Measurements from ENCODE around the gene KCNMA1.

DNA sequence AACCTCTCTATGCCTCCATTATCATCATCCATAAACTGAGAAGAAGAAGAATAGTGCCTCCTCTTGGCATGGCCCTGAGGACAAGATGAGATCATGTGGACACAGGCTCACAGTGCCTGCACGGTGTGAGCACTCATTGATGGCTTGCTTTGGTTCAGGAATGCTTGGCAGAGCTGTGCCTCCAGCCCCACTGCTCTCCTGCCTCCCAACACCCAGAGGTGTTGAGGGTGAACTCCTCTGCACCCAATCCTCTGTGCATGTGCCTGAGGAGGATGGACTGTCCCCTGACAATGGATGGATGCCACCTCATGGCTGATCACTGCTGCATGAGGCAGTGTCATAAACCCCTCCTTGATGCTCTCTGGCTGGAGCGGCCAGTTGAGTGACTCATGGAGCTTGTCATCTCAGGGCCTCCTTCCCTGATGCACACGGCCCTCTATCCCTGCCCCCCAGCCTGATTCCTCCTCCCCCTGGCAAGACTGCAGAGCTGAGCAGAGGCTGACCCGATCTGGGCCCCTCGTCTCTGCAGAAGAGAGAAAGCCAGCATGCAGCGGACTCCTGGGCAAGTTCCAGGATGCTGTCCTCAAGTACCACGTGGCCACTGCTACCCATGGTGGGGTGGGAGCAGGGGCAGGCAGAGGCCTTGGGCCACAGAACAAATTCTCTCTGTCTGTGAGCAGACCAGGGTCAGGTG lies 136.3 kb downstream of the KCNMA1 start:
- TF ChIP-seq, protein P1, sequence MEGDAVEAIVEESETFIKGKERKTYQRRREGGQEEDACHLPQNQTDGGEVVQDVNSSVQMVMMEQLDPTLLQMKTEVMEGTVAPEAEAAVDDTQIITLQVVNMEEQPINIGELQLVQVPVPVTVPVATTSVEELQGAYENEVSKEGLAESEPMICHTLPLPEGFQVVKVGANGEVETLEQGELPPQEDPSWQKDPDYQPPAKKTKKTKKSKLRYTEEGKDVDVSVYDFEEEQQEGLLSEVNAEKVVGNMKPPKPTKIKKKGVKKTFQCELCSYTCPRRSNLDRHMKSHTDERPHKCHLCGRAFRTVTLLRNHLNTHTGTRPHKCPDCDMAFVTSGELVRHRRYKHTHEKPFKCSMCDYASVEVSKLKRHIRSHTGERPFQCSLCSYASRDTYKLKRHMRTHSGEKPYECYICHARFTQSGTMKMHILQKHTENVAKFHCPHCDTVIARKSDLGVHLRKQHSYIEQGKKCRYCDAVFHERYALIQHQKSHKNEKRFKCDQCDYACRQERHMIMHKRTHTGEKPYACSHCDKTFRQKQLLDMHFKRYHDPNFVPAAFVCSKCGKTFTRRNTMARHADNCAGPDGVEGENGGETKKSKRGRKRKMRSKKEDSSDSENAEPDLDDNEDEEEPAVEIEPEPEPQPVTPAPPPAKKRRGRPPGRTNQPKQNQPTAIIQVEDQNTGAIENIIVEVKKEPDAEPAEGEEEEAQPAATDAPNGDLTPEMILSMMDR (IDR thresholded peaks at IDR 0.05; ENCODE audit: low read depth, low read length) = no peak
- TF ChIP-seq, protein P2, sequence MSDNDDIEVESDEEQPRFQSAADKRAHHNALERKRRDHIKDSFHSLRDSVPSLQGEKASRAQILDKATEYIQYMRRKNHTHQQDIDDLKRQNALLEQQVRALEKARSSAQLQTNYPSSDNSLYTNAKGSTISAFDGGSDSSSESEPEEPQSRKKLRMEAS (IDR thresholded peaks at IDR 0.05; ENCODE audit: low read depth, low read length) = no peak
- TF ChIP-seq MYC (IDR thresholded peaks at IDR 0.05; ENCODE audit: low read depth, low read length) (no peak), POLR2A (IDR thresholded peaks at IDR 0.05; ENCODE audit: extremely low read depth, insufficient read length) (no peak)

Measured in NB4 (cell line).